Left ventricle myocardium inferior (tissue), 1 donor: ENCODE data around the gene BTRC. TPM values are rescaled to one million over a fixed set of nuclear protein-coding genes. Genes with fewer than 3 reads are reported as not detected.

ENCODE experiments used
- DNase-seq: peaks from one replicate; pipeline ENCODE4 v3.0.0-alpha.2; 2020
- H3K27ac ChIP-seq: fragments of 200-600 bp; replicated peaks from 2 replicates; pipeline ENCODE4 v1.8.0; 2021
- H3K27me3 ChIP-seq: fragments of 200-600 bp; 2 replicates; pipeline ENCODE4 v1.8.0; 2021; ENCODE audit warnings: low read depth
- H3K36me3 ChIP-seq: fragments of 200-600 bp; 2 replicates; pipeline ENCODE4 v1.8.0; 2021
- H3K4me1 ChIP-seq: fragments of 200-600 bp; 2 replicates; pipeline ENCODE4 v1.8.0; 2021
- H3K4me3 ChIP-seq: fragments of 200-600 bp; 2 replicates; pipeline ENCODE4 v1.8.0; 2021; ENCODE audit warnings: mild to moderate bottlenecking, moderate library complexity
- H3K9me3 ChIP-seq: fragments of 200-600 bp; replicated peaks from 2 replicates; pipeline ENCODE4 v1.8.0; 2021
- CTCF ChIP-seq: fragments of 200-600 bp; IDR thresholded peaks from 2 replicates; pipeline ENCODE4 v1.8.0; 2021; ENCODE audit warnings: antibody characterized with exemption, mild to moderate bottlenecking, borderline replicate concordance
- intact Hi-C: fragments of 100-400 bp; cut with micrococcal nuclease; formaldehyde crosslinking; loops from one replicate; pipeline ENCODE4 v1.11.0; 2022
- total RNA-seq: library from RNA; stranded (reverse); fragmentation: NEBNext Ultra II Directional; extraction: Animal tissue kit (Norgen Biotek cat#: 25700); gene quantifications from one replicate; pipeline ENCODE4 v1.2.1, GENCODE V29; 2021
- donor health status: DM: no; HTN: yes; CAD: no; lungs with severe emphysema.

Gene BTRC
- total RNA-seq, 1 donor from 2014 or later = 34.8 TPM

GRCh38 chr10:101536800-101537199 is 182.8 kb downstream of the BTRC start:
- H3K27ac ChIP-seq = no peak overlapping the region
- H3K4me1 ChIP-seq = peaks cover 3% of the 10 kb centered on the region
- peak; percentile 56 for TF ChIP-seq CTCF
- peaks cover 71% of the 10 kb centered on the region for H3K36me3 ChIP-seq
- no peaks in the 10 kb centered on the region for H3K27me3 ChIP-seq
- no peaks in the 10 kb centered on the region for H3K9me3 ChIP-seq
- H3K4me3 ChIP-seq = no peak overlapping the region
- DNase-seq = no peak
- intact Hi-C loops = no loop called here

- Histone ChIP-seq H3K9me3 (no peaks in the 10 kb centered on the region), H3K4me3 (no peak overlapping the region), H3K27me3 (no peaks in the 10 kb centered on the region), H3K27ac (no peak overlapping the region), H3K36me3 (peaks cover 62% of the 10 kb centered on the region), H3K4me1 (peaks cover 3% of the 10 kb centered on the region)
- no peak for TF ChIP-seq CTCF
- DNase-seq = no peak
- intact Hi-C loops = no loop called here
Measured at GRCh38 chr10:101538446-101538845, 184.5 kb downstream of the BTRC start.

GRCh38 chr10:101545898-101546297 is 191.9 kb downstream of the BTRC start:
- Histone ChIP-seq H3K27me3 (no peaks in the 10 kb centered on the region), H3K4me3 (no peak overlapping the region), H3K4me1 (peaks cover 16% of the 10 kb centered on the region), H3K36me3 (peaks cover 19% of the 10 kb centered on the region), H3K9me3 (no peaks in the 10 kb centered on the region), H3K27ac (no peak overlapping the region)
- no peak for DNase-seq
- intact Hi-C loops = no loop called here
- TF ChIP-seq CTCF = no peak

- no peak for TF ChIP-seq CTCF
- H3K36me3 ChIP-seq = peaks cover 43% of the 10 kb centered on the region
- DNase-seq = no peak
- no peaks in the 10 kb centered on the region for H3K9me3 ChIP-seq
- intact Hi-C loops = no loop called here
- H3K4me1 ChIP-seq = peaks cover 16% of the 10 kb centered on the region
- H3K27ac ChIP-seq = no peak overlapping the region
- H3K4me3 ChIP-seq = no peak overlapping the region
- H3K27me3 ChIP-seq = no peaks in the 10 kb centered on the region
Measured at GRCh38 chr10:101550965-101551364, 197.0 kb downstream of the BTRC start.

- TF ChIP-seq CTCF = no peak
- Histone ChIP-seq H3K4me1 (peaks cover 16% of the 10 kb centered on the region), H3K9me3 (no peaks in the 10 kb centered on the region), H3K36me3 (peaks cover 43% of the 10 kb centered on the region), H3K27ac (no peak overlapping the region), H3K4me3 (no peak overlapping the region), H3K27me3 (no peaks in the 10 kb centered on the region)
- intact Hi-C loops = no loop called here
- DNase-seq = no peak
Measured at GRCh38 chr10:101552442-101552841, 198.5 kb downstream of the BTRC start.

GRCh38 chr10:101557541-101557940 is 203.6 kb downstream of the BTRC start:
- no peak for TF ChIP-seq CTCF
- intact Hi-C loops = no loop called here
- no peak for DNase-seq

More at GRCh38 chr10:101557541-101557940, 203.6 kb downstream of the BTRC start:
- Histone ChIP-seq H3K4me3 (no peak overlapping the region), H3K9me3 (no peaks in the 10 kb centered on the region), H3K27me3 (peaks cover 5% of the 10 kb centered on the region), H3K4me1 (no peaks in the 10 kb centered on the region), H3K27ac (no peak overlapping the region), H3K36me3 (peaks cover 26% of the 10 kb centered on the region)
